NCI-H748 treated with DMSO at 0.1 percent for 48 hours (cell line): ENCODE measurements around the gene SORCS1.

Experiments
- DNase-seq: peaks from one replicate; lab custom pipeline; 2025; lab: John Stamatoyannopoulos, UW

The SORCS1 gene

DNA sequence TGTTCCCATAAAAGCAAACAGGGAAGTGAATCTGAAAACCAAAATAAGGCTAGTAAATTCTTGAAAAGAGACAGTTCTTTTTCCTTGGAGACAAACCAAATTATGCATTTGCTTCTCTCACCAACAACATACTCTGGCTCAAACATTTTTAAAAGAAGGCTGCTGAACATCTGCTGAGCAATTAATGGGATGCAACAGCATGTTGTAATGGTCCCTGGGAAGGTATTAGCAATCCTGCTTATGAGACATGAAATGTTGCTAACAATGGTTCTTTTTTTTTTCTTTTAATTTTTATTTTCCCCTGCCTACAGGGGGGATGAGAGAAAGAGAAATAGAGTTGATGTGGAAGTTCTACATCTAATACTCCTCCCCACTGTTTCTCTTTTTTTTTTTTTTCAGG lies 572.1 kb downstream of the SORCS1 start:
- no peak for DNase-seq

DNA sequence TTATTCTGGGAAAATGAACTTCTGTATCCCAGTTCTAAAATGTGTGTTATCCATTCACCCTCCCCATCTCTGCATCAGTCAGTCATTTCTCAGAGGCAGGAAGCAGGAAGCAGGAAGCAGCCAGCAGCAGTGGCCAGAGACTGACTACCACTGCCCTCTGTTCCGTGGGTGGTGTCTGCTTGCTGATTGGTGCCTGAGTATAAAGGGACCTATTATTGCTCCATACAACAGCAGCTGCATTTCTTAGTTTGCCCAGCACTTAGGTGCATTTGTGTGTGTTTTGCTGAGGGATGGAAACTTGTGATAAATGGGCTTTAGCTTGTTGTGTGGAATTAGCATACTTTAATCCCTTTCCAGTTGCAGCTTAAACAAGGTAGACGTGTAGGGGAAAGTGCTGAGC lies 582.2 kb downstream of the SORCS1 start:
- peak; percentile 6 for DNase-seq

GRCh38 chr10:106577756-106578155 lies 586.8 kb downstream of the SORCS1 start:
- DNase-seq = no peak

DNA sequence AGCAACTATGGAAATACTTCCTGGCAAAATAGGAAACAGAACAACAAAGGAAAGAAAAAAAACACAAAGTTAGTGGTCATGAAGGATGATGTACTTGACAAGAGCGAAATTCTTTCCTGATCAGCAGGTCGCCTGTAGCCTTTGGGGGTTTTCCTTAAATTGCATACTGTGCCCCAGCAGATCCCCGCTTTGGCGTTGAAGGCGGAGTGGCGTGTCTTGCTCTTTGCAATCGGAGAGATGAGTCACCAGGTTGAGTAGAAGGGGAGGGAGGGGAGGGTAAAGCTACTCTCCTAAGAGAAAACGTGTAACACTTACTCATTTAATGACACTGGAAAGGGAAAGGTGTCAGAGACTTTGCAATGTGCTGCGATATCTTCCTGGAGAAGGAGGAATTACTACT lies 587.2 kb downstream of the SORCS1 start:
- DNase-seq = no peak

- no peak for DNase-seq
Measured at GRCh38 chr10:106576534-106576933, 588.0 kb downstream of the SORCS1 start.

DNA sequence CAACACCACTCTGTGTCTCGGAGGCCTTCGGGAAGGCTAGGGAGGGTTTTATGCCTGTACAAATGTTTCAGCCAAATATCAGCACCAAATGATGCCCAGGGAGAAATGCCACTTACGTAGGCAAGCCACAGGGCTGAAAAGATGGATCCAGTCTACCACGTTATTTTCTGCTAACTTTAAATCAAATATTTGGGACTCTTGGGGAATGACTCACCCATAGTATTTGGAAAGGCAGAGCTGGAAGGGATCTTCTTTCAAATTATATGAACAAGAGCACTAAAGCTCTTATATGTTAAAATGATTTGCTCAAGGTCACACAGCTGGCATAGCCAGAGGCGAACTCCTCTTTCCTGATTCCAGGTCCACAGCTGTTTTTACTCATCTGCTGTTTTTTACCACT lies 591.4 kb downstream of the SORCS1 start:
- no peak for DNase-seq

GRCh38 chr10:106571192-106571946 lies 593.1 kb downstream of the SORCS1 start:
- peak; percentile 46 for DNase-seq

GRCh38 chr10:106570268-106570667 lies 594.2 kb downstream of the SORCS1 start:
- no peak for DNase-seq

GRCh38 chr10:106567629-106568028 lies 596.9 kb downstream of the SORCS1 start:
- no peak for DNase-seq

DNA sequence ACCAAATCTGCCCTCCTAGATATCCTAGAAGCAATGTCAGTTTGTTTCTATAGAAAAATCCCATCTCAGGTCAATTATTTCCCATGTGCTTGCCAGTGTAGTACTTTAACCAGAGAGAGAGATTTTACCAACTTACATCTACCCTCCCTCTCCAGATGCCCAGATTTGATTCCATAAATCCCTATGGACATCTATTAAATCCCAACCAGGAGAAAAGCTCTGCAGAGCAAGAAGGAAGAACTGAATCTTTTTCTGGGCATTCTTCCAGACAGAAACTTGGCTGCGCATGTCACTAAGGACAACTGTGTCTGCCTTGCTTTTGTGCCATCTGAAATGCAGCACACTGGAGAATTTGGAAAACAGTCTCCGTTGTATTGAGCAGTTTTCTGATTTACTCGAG lies 597.6 kb downstream of the SORCS1 start:
- no peak for DNase-seq

DNA sequence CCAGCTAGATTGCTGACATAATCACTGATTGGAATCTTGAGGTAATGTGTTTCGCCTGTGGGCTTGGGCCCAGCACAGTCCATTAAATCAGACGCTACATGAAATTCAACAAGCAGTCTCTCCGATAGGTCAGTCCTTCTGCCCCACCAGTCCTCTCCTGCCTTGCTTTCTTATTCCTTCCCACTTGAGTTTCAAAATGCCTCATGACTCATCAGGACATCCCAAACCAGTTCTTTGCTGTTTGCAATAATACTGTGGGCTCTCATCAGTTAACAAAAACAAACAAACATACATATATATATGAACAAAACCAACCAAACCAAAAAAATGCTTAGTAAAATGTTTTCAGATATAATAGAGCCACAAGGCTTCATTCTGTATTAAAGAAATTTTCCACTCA lies 599.0 kb downstream of the SORCS1 start:
- no peak for DNase-seq

- no peak for DNase-seq
Measured at GRCh38 chr10:106563384-106563783, 601.1 kb downstream of the SORCS1 start.

- DNase-seq = no peak
Measured at GRCh38 chr10:106560925-106561640, 603.4 kb downstream of the SORCS1 start.

GRCh38 chr10:106559442-106559841 lies 605.1 kb downstream of the SORCS1 start:
- DNase-seq = no peak

- no peak for DNase-seq
Measured at GRCh38 chr10:106557951-106558733, 606.4 kb downstream of the SORCS1 start.

GRCh38 chr10:106557053-106557452 lies 607.5 kb downstream of the SORCS1 start:
- DNase-seq = no peak

DNA sequence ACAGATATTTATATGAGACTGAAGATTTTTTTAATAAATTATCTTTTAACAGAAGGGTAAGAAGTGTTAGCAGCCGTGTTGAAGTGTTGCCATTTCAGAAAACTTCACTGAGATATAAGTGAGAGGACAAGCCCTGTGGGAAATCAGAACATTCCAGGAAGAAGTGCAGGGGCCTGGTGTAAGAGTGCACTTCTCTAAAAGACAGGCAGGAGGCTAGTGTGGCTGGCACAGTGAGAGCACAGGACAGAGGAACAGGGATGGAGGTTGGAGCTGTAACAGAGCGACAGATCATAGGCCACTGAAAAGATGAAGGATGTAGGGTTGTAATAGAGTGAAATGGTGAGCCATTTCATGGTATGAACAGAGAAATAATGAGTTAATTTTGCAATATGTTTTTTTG lies 608.9 kb downstream of the SORCS1 start:
- DNase-seq = no peak

DNA sequence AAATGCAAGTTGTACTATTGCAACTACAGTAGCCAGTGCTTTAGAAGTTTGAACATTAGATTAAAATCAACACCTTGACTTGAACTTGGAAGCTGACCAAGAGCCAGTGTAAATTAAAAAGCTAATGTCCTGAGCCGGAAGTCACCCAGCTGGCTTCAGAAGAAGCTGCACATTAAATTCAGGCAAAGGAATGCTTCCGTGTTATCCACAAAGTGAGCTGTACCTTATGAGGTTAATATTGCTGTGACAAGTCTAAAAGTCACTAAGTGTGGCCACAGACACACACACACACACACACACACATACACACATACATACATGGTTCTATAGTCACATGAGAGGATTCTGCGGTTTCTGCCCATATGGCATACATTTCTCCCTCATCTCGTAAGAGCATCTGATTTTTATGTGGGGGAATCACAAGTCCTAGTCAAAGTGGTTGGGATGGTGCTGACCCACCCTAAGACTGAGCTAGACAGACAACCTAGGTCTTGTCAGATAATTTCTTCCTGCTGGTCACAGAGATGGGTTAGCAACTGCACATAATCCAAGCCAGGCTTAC lies 612.9 kb downstream of the SORCS1 start:
- DNase-seq = no peak

GRCh38 chr10:106548832-106549231 lies 615.7 kb downstream of the SORCS1 start:
- no peak for DNase-seq

DNA sequence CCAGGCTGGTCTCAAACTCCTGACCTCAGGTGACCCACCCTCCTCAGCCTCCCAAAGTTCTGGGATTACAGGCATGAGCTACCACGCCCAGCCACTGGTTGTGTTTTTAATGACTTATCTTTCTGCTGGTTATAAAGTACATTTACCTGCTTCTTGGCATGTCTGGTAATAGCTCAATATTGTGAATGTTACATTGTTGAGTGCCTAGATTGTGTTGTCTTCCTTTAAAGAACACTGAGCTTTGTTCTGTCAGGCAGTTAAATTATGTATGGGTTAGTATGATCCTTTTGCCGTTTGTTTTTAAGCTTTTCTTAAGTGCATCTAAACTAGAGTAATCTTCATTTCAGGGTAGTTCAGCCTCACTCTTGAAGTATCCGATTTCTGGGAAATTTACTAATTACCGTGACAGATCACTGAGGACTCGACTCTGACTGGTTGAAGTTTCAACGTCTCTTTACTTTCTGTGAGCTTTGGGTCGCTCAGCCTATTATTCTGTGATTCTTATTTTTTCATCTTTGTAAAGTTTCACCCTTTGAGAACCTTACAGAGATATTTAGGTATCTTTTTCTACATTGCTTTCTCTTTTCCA lies 617.4 kb downstream of the SORCS1 start:
- no peak for DNase-seq

- DNase-seq = no peak
Measured at GRCh38 chr10:106542461-106542860, 622.0 kb downstream of the SORCS1 start.

GRCh38 chr10:106540645-106541044 lies 623.9 kb downstream of the SORCS1 start:
- no peak for DNase-seq
